GM10847 (cell line): ENCODE measurements around the gene ADAMTSL4.
A peak's percentile ranks its signal among the peaks of the same experiment; 100 is the strongest.

ENCODE experiments used
- POLR2A ChIP-seq: IDR thresholded peaks from 2 replicates; pipeline ENCODE4 v1.6.1; 2011; ENCODE audit not compliant: insufficient read length; ENCODE audit errors: extremely low read depth

The ADAMTSL4 gene

DNA sequence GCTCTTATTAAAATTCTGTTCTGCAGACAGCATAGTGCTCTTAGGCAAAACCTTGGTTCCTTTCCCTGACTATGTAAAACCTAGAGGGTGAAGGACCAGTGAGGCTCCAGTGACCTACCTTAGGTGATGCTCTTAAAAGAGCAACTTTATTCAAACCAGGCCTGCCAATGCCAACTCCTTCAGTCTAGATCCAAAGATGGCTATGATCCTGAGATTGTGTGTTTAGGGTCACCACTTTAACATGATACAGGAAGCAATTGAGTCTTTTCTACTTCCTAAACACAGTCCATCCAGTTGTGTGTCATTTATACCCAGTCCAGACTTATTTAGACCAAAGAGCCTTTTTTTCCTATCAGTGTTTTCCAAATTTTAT is 19.4 kb downstream of the ADAMTSL4 start:
- TF ChIP-seq POLR2A = no peak

DNA sequence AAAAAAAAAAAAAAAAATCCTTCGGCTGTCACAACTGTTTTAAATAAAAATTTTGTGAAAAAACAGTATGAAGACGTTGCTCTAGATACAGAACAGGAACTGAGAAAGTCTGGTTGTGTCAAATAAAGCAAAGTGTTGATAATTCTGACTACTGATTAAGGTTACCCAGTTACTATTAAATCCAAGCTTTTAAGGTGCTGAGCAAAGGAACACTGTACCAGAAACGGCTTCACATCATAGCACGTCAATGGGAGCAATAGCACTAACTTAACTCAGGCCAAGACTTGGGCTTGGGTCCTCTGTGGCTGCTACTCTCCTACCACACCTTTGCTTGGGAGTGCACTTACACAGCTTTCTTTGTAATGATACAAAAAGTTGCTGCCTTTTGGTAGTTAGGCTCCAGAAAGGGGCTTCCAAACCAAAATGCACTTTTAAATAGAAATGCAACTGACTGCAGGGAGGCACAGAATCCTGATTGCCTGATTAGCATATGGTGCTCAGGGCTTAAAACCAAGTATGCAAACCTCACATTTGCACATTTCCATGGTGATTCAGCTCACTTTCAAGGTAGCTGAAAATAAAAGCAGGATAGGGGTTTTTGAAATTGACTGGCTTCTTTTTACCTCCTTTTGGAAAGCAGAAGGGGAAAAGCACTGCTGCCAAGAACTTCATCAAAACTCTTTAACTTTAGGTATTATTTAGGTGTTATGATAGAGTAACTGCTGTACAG is 23.9 kb downstream of the ADAMTSL4 start:
- peak; percentile 14 for TF ChIP-seq POLR2A

DNA sequence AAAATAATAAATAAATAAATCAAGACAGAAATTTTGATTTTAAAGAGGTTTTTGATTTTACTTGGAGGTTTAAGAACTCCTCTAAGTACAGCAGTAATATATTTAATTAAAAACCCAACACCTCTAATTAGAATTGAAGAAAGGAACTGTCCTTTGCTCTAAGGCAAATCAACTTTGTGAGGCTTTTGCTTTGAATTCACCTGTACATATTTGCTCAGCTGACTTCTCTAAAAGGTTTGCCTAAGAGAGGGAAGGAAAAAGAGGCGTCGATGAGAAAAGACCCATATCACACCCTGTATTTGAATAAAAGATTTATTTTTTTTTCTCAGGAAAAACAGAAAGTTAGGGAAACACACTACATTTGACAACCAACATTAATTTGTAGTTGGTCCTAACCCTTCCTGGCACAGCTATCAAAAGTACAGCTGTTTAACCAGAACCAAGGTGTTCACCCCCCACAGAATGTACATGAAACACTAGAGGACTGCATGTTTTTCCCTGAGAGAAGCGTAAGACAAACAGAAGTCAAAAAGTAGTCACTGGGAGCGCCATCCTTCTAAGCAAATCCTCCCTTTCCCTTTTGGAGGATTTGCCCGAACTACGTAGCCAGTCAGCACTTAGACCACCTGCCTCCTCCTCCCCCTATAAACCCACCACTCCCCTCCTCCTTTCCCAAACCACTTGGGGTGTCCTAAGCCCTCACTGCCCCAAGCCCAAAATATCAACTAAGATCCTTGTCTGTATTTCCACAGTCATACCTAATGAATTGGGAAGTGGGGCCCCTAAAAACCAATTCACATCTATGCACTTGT is 25.3 kb downstream of the ADAMTSL4 start:
- TF ChIP-seq POLR2A = no peak

DNA sequence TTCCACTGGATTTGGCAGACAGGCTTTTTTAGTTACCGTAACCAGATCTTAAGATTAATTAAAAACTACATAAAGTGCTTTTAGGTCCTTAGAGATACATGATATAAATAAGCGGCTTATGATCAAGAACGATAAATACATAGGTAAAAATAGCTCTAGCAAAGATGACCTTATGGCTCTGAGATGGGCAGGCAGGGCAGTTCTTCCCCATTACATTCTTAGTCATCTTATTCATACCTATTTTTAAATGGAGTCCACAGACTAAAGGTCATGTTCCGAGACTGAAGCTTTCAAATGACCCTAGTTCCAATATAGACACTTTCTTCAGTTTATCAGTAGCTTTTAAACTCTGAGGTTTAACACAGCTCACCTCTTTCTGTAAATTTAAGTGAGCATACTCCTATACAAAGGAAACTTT is 25.9 kb downstream of the ADAMTSL4 start:
- TF ChIP-seq POLR2A = no peak

DNA sequence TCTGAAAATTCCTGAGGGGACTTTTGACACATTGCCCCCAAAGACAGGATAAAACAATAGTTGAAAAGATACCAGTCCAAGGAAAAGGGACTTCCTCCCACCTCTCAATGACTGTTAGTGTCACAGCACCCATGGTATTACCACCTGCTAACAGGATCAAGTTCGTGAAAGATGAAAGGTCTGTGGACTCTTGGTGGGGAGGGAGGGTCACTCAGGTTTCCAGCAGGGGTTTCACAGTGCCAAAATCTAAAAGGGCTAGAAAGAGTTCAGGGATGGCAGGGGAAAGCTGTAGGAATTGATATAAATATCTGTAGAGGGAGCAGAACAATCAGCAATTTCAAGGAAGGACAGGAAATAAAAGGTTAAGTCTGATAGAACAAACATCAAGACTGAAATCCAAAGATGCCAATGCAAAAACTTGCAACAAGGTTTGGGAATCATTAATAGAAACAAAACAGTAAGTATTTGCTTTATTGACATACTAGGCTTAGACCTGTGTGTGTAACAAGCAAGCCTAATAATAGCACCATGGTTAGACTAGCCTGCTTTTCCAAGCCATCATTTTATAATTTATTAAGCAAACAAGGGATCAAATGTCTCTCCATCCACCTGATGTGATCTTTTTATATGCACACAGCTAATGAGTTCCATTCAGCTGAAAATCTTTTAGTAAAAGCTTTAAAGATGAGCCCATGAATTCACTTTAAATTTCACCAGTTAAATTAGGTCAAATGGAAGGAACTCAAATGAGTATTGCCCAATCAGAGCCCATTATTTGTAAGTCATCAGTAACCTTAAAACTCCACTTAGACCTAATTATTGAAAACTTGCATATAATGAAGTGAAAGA is 26.5 kb downstream of the ADAMTSL4 start:
- no peak for TF ChIP-seq POLR2A

DNA sequence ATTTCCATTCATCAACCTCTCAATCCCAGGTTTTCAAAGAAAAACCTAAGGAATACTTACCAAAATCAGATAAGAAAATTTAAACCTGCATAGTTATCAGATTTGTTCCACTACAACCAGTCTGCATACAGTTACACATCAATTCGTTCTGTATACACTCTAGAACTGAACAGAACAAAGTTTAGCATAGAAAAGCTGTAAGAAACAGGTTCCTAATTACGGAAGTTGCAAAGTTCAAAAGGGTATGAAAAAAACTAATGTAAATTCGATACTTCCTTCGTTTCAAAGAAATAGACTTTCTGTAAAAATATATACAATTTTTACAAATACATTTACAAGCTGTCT is 27.1 kb downstream of the ADAMTSL4 start:
- no peak for TF ChIP-seq POLR2A

DNA sequence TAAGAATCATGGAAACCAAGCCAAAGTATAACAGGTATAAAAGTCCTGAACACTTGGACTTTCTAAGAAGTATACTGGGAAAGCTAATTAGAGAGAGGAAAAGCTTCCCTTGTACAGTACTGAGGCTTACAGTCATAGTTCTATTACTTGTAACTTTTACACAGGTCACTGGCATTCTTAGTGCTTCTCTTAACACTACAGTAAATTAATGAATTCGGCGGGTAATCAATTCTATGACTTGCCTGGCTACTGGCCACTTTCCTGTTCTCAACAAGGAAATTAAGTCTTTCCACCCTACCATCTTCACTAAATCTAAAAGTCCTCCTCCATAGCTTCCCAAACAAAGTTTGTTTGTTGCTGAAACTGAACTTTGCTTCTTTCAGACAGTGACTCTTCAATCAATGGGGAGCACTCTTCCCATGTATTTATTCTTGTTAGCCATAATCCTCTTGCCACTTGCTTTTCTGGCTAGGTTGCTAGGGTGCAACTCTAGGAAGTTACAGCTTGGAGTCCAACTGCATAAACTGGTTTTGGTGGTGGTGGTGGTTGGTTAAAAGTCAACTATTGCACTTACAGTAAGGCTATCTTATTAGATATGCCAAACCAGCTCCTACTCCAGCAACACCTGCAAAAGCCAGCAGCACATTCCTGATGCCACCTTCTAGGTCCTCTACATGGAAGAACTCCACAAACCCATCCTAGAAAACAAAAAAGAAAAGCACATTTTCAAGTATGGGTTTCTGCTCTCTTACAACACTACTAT is 27.8 kb downstream of the ADAMTSL4 start:
- no peak for TF ChIP-seq POLR2A

DNA sequence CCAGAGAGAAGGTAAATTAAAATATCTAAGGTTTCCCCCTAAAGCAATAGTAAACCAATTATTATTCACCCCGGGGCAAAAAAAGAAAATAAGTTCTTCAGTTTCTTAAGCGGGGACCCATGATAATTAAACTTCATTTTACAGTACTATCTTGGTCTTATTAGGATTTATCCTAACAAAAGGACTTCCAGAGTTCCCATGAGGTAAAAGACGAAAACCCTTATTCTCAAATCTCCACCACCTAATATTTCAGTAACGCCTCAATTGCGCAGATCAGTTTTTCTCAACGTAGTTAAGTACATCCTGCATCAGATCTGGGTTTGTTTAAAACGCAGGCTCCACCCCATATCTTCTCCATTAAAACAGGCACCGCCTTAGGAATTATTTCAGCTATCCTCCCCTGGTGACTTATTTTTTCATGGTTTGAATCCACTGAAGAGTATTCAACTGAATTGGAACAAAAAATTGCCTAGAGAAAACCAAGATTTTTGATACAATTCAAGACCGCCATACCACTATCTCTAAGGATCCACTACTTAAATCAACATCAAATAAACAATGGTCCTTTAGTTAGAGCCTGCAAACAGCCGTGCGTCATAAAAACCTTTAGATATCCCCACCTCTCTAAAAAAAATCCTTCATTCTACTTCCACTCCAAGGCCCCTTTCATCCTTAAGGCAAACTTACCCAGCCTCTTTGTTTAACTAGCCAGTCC is 28.5 kb downstream of the ADAMTSL4 start:
- TF ChIP-seq POLR2A = no peak

DNA sequence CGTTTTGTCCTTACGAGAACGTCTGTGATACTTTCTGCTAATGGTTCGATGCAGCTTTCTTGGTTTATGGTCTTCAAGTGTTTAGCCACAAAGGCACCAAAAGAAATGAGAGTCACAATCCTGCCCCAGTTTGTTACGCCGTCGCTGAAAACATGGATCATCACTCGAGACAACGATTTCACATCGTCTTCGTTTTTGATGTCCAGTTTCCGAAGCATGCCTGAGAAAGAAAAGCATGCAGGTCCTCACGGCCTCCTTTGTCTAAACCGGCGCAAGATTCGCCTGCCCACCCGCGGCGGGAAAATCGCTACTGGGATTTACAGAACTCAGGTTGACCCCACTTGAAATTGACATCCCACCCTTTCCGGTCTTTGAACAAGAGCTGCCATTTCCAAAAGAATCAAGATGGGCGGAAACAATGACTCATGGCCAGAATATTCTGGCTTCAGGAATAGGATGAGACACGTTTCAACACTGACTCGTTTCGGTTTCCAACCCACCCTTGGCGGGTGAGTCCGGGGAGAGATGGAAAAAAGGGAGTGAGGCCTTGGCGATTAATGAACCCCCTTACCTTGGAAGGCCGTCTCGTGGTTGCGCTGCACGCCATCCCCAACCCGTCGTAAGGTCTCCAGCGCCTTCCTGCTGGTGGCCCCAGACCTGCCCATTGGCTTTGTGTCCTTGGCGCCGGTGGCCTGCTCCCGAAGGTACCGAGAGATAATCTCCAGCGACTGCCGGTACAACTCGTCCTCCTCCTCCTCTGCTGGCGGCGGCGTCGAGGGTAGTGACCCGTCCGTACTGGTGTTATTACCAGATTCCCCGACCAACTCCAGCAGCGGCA is 29.3 kb downstream of the ADAMTSL4 start:
- no peak for TF ChIP-seq POLR2A

DNA sequence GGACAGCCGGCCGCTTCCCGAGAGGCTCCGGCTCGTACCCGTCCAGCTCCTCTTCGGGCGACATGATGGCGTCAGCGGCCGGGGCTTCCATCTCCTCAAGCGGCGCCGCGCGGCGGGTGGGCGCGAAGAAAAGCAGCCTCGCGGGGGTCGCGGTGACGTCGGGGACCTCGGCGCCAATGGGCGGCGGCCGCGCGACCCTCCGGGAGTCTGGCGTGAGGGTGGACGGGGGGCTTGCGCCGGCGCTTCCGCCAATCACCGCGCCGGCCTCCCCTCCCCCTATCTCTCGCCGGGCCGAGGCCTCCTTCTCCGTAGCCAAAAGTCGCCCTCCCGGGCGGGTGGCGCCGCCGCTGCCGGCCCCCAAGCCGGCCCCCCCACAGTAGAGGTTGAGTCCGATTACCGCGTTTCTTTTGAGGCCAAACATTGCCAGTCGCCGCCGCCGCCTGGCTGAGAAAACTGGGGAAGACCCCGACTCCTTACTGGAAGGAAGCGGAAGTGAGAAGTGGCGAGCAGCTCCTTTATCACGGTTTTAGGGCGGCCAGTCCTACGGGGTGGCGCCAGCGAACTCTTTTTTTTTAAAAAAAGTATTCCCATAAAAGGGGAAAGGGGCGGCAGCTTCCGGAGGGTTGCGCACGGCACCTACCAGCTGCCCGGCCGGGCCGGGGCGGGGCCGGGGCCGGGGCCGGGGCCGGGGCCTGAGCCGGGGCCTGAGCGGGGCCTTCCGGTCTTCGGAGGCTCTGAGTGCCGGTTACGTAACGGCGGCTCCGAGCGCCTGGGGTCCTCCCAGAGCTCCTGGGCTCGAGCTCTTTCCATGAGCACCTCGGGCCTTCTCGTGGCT is 30.1 kb downstream of the ADAMTSL4 start, which contains the start of gene MCL1:
Gene MCL1 (minus strand): TSS at position 501 of the 835 bp plus-strand sequence. CDS start 80 bp downstream, at position 421.
- TF ChIP-seq POLR2A = peak; percentile 98

DNA sequence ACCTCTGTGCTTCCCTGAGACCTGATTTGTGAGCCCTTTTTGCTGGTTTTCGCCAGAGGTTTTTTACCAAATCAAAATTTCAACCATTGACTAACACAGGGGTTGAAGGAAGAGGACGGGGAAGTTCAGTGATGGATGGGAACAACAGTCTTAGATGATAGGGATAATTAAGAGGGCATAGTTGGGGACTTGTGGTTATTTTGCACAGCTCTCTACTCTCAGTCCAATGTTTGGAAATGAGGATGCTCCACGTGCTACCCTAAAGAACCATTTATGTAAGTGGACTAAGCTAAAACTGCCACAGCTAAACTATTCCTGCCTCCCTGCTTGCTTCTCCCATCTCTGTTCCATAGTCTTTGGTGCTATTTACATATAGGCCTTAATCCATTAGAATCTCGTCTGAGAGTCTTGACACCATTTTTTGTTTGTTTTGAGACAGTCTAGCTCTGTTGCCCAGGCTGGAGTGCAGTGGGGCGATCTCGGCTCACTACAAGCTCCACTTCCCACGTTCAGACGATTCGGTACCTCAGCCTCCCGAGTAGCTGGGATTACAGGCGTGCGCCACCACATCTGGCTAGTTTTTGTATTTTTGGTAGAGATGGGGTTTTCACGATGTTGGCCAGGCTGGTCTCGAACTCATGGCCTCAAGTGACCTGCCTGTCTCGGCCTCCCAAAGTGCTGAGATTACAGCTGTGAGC is 30.9 kb downstream of the ADAMTSL4 start:
- TF ChIP-seq POLR2A = no peak

DNA sequence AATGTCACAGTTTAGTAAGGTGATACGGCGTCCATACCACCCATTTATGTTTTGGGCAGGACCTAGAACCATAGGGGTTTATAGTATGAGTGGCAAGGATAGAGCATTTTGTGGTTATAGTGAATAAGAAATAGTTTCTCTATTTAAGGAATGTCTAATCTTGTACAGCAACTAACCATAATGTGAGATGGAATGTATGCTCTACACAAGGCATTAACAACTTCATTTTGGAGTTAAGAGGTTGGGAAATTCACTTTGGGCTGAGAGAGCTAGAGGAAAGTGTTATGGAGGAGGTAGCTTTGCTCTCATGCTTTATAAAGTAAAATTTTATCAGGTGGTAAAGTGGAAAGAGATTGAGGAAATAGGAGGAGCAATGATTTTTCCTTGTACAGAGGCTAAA is 33.2 kb downstream of the ADAMTSL4 start:
- TF ChIP-seq POLR2A = no peak
